Smooth muscle cell (in vitro differentiated cells): ENCODE data around the gene KMT2C. TPM values are rescaled to one million over a fixed set of nuclear protein-coding genes. Genes with fewer than 3 reads are reported as not detected.

ENCODE experiments used
- DNase-seq: peaks from one replicate; lab custom pipeline; 2025; ENCODE audit not compliant: unreplicated experiment; lab: John Stamatoyannopoulos, UW
- H2AFZ ChIP-seq: fragments of 200-600 bp; sonication (generic); 2 replicates; pipeline ENCODE4 v1.6.0; 2016; ENCODE audit warnings: antibody characterized with exemption, low read depth, mild to moderate bottlenecking
- H3F3A ChIP-seq: fragments of 200-600 bp; sonication (generic); 2 replicates; pipeline ENCODE4 v1.6.0; 2017; ENCODE audit warnings: antibody characterized with exemption, low read depth
- H3K27ac ChIP-seq: fragments of 200-600 bp; sonication (generic); 2 replicates; pipeline ENCODE4 v1.5.1; 2016; ENCODE audit warnings: low read depth, mild to moderate bottlenecking
- H3K27me3 ChIP-seq: fragments of 200-600 bp; sonication (generic); 2 replicates; pipeline ENCODE4 v1.6.1; 2016; ENCODE audit warnings: low read depth, mild to moderate bottlenecking
- H3K36me3 ChIP-seq: fragments of 200-600 bp; sonication (generic); 2 replicates; pipeline ENCODE4 v1.5.1; 2016; ENCODE audit warnings: low read depth
- H3K4me1 ChIP-seq: fragments of 200-600 bp; sonication (generic); 2 replicates; pipeline ENCODE4 v1.5.1; 2016; ENCODE audit warnings: low read depth
- H3K4me2 ChIP-seq: fragments of 200-600 bp; sonication (generic); 2 replicates; pipeline ENCODE4 v1.6.0; 2016; ENCODE audit warnings: mild to moderate bottlenecking
- H3K4me3 ChIP-seq: fragments of 200-600 bp; sonication (generic); 2 replicates; pipeline ENCODE4 v1.5.1; 2016; ENCODE audit warnings: mild to moderate bottlenecking
- H3K79me2 ChIP-seq: fragments of 200-600 bp; sonication (generic); 2 replicates; pipeline ENCODE4 v1.6.0; 2016; ENCODE audit warnings: low read depth, mild to moderate bottlenecking
- H3K9ac ChIP-seq: fragments of 200-600 bp; sonication (generic); 2 replicates; pipeline ENCODE4 v1.6.0; 2016; ENCODE audit warnings: low read depth
- H3K9me3 ChIP-seq: fragments of 200-600 bp; sonication (generic); replicated peaks from 2 replicates; pipeline ENCODE4 v1.5.1; 2016; ENCODE audit warnings: low read depth
- H4K20me1 ChIP-seq: fragments of 200-600 bp; sonication (generic); 2 replicates; pipeline ENCODE4 v1.6.0; 2016; ENCODE audit warnings: low read depth
- WGBS: methylation state at CpG from one replicate; pipeline ENCODE4 v1.1.7; 2016; ENCODE audit warnings: low lambda C conversion rate; 5-methylcytosine and 5-hydroxymethylcytosine counted together
- polyA plus RNA-seq: library from polyadenylated mRNA; unstranded; fragments of >200 nt; fragmentation: Nextera tagmentation; extraction: Ambion mirVana; gene quantifications from 2 replicates; pipeline ENCODE4 v1.2.1, GENCODE V29; 2016
- total RNA-seq: library from RNA; depleted of rRNA; stranded (reverse); fragments of >200 nt; gene quantifications from 2 replicates; pipeline ENCODE4 v1.2.3, GENCODE V29; 2014
- TF ChIP-seq, protein P1 (sequence below): fragments of 200-600 bp; sonication (generic); IDR thresholded peaks from 2 replicates; pipeline ENCODE4 v1.5.1; 2017; ENCODE audit warnings: borderline replicate concordance, mild to moderate bottlenecking, antibody characterized with exemption; ENCODE audit not compliant: insufficient read depth, poor library complexity, severe bottlenecking

KMT2C gene
- total and polyA plus RNA-seq, 2 experiments from 2014 or later: 10.1 to 36.7 TPM

DNA sequence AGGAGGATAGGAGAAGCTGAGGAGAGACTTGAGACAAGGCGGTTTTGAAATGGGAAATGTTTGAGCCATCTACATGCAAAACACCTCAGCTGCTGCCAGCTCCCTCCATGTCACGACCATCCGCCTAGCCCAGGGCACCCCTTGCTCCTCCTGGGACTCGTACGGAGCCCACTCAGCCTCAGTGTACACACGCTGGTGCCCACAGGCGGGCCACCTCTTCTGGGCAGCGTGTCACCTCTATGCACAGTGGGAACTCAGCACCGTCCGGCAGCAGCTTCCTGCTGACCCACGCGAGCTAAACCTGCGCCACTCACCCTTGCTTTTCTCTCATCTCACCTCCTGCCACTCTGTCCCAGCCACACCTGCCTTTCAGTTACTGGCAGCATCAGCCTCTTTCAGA lies 302.0 kb downstream of the KMT2C start:
- Histone ChIP-seq H3K27me3 (no peaks in the 10 kb centered on the region), H3K4me1 (peaks cover 8% of the 10 kb centered on the region), H3F3A (peaks cover 9% of the 10 kb centered on the region), H3K9ac (no peak overlapping the region), H4K20me1 (peaks cover 6% of the 10 kb centered on the region), H3K36me3 (no peaks in the 10 kb centered on the region), H3K4me3 (no peak overlapping the region), H3K79me2 (peaks cover 2% of the 10 kb centered on the region), H3K27ac (no peak overlapping the region), H3K4me2 (no peak overlapping the region), H3K9me3 (no peaks in the 10 kb centered on the region), H2AFZ (no peak overlapping the region)
- WGBS: 98% methylated on average over 10 of the region's 13 CpGs
- TF ChIP-seq, protein P1, sequence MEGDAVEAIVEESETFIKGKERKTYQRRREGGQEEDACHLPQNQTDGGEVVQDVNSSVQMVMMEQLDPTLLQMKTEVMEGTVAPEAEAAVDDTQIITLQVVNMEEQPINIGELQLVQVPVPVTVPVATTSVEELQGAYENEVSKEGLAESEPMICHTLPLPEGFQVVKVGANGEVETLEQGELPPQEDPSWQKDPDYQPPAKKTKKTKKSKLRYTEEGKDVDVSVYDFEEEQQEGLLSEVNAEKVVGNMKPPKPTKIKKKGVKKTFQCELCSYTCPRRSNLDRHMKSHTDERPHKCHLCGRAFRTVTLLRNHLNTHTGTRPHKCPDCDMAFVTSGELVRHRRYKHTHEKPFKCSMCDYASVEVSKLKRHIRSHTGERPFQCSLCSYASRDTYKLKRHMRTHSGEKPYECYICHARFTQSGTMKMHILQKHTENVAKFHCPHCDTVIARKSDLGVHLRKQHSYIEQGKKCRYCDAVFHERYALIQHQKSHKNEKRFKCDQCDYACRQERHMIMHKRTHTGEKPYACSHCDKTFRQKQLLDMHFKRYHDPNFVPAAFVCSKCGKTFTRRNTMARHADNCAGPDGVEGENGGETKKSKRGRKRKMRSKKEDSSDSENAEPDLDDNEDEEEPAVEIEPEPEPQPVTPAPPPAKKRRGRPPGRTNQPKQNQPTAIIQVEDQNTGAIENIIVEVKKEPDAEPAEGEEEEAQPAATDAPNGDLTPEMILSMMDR: no peak
- DNase-seq: no peak

DNA sequence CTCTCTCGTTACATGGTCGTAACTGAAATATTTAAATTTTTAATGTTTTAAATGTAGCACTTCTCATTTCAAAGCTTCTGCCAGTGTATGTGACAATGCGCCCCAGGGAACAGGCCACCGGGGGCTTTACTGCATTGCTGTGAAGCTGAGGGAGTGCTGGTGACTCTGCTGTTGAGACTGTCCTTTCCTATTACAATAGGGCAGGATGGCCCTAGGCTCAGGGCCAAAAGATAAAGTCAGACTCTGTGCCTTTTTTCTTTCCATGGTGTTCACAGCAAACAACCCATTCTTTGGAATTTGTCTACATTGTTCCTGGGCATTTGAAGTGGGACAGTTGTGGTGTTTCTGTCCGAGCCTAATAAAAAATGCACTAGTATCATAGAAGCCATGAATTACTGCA lies 303.0 kb downstream of the KMT2C start:
- no peak for DNase-seq
- WGBS: 87% methylated on average over 5 of the region's 5 CpGs
- TF ChIP-seq, protein P1: no peak

DNA sequence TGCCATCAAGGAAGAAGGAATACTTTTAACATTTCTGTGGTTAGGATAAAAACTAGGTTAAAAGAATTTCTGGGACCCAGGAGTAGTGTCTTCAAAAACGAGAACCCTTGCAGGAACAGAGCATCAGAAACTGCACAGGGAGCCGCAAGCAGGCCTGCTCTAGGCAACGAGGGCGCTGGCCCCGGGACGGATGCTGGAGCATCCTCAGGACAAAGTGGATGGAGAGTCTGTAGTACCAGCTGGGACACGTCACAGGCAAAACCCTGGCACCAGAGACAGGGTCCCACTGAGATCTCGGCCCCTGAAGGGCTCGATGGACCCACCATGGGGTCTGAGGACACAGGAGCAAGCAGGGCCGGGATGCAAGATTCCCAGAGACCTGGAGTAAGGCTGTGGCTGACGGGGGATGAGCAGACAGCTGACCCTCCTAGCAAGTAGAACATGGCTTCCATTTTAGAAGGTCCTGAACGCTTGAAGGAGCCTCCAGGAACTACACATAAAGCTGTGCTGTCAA lies 303.8 kb downstream of the KMT2C start:
- Histone ChIP-seq H3K27ac (no peak overlapping the region), H3K4me2 (no peak overlapping the region), H3K79me2 (peaks cover 2% of the 10 kb centered on the region), H3K9ac (no peak overlapping the region), H2AFZ (no peak overlapping the region), H3K4me1 (peaks cover 8% of the 10 kb centered on the region), H3K4me3 (no peak overlapping the region), H3K36me3 (peaks cover 3% of the 10 kb centered on the region), H3F3A (no peaks in the 10 kb centered on the region), H4K20me1 (no peaks in the 10 kb centered on the region), H3K9me3 (no peaks in the 10 kb centered on the region), H3K27me3 (no peaks in the 10 kb centered on the region)
- TF ChIP-seq, protein P1: no peak
- WGBS: 96% methylated on average over 12 of the region's 12 CpGs
- DNase-seq: no peak

More for the DNA sequence above, 303.0 kb downstream of the KMT2C start:
- peaks cover 6% of the 10 kb centered on the region for H4K20me1 ChIP-seq
- no peaks in the 10 kb centered on the region for H3K36me3 ChIP-seq
- H3K27ac ChIP-seq: no peak overlapping the region
- peaks cover 8% of the 10 kb centered on the region for H3K4me1 ChIP-seq
- H3F3A ChIP-seq: peaks cover 7% of the 10 kb centered on the region
- no peak overlapping the region for H3K4me3 ChIP-seq
- H3K9me3 ChIP-seq: no peaks in the 10 kb centered on the region
- H3K9ac ChIP-seq: no peak overlapping the region
- no peaks in the 10 kb centered on the region for H3K27me3 ChIP-seq
- peaks cover 2% of the 10 kb centered on the region for H3K79me2 ChIP-seq
- H2AFZ ChIP-seq: no peak overlapping the region
- no peak overlapping the region for H3K4me2 ChIP-seq
